GM06990 (cell line): ENCODE results near the gene IFNA16.
"Not testable (repeated sequence)": the region's sequence is repeated elsewhere in the genome, so short reads cannot be mapped to it uniquely, and the experiment has no call there.

Experiments
- DNase-seq: peaks from one replicate; pipeline ENCODE4 v3.0.0-alpha.2; 2011; ENCODE audit not compliant: insufficient read length; ENCODE audit errors: extremely low read depth
- H3K27me3 ChIP-seq: replicated peaks from 2 replicates; pipeline ENCODE4 v1.6.0; 2011; ENCODE audit warnings: low read length; ENCODE audit not compliant: control insufficient read depth, insufficient read depth
- H3K36me3 ChIP-seq: 2 replicates; pipeline ENCODE4 v1.5.1; 2011; ENCODE audit warnings: low read length; ENCODE audit not compliant: control insufficient read depth, insufficient read depth
- H3K4me3 ChIP-seq: replicated peaks from 2 replicates; pipeline ENCODE4 v1.5.1; 2011; ENCODE audit warnings: low read depth, mild to moderate bottlenecking, control low read depth, low read length
- TF ChIP-seq, protein P1 (sequence below): IDR thresholded peaks from 2 replicates; pipeline ENCODE4 v1.5.1; 2011; ENCODE audit warnings: low read length, control low read depth, mild to moderate bottlenecking, inconsistent platforms; ENCODE audit not compliant: insufficient read depth, poor library complexity, severe bottlenecking

Gene IFNA16

DNA sequence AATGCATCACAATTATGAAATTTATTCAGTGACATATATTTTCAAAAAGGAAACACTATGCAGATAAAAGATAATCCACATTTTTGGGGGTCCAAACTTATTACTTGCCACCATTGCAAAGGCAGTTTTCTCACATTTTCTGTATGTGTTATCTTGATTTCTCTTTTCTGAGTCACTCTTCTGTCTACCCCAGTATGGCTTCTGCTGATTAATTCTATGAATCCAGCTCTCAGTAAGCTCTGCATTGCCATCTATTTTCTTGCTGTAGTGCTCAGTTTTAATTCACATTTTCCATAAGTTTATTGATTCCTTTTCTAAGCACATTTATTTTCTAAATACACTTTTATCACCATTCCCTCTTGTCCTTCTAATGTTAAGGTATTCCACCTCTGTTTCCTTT is 11.9 kb downstream of the IFNA16 start:
- Histone ChIP-seq H3K4me3 (no peak overlapping the region), H3K27me3 (no peaks in the 10 kb centered on the region), H3K36me3 (no peaks in the 10 kb centered on the region)
- DNase-seq: no peak
- TF ChIP-seq, protein P1, sequence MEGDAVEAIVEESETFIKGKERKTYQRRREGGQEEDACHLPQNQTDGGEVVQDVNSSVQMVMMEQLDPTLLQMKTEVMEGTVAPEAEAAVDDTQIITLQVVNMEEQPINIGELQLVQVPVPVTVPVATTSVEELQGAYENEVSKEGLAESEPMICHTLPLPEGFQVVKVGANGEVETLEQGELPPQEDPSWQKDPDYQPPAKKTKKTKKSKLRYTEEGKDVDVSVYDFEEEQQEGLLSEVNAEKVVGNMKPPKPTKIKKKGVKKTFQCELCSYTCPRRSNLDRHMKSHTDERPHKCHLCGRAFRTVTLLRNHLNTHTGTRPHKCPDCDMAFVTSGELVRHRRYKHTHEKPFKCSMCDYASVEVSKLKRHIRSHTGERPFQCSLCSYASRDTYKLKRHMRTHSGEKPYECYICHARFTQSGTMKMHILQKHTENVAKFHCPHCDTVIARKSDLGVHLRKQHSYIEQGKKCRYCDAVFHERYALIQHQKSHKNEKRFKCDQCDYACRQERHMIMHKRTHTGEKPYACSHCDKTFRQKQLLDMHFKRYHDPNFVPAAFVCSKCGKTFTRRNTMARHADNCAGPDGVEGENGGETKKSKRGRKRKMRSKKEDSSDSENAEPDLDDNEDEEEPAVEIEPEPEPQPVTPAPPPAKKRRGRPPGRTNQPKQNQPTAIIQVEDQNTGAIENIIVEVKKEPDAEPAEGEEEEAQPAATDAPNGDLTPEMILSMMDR: no peak

DNA sequence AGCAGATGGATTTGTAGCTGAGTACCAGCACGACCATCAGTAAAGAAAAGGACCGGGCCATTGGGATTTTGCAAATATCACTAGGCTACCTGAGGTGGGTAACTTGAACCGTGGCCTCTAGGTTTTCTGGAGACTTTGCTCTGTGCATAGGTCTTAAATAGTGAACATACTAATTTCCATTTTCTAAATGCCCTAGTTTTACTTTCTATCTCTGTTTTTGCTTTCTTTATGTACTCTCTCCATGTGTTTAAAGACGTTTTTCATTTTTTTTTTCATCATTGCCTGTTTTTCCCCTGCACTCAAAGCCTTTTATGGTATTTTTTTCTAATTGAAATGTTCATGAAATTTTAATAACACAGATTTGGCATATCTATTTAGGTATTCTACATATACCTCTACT is 15.0 kb downstream of the IFNA16 start, which contains the start of gene IFNA7:
TSS of gene IFNA7 (minus strand) at position 101 of the 400 bp plus-strand sequence. CDS start at position 61, 40 bp downstream.
- H3K36me3 ChIP-seq, H3K27me3 ChIP-seq, DNase-seq, H3K4me3 ChIP-seq: not testable (repeated sequence)

DNA sequence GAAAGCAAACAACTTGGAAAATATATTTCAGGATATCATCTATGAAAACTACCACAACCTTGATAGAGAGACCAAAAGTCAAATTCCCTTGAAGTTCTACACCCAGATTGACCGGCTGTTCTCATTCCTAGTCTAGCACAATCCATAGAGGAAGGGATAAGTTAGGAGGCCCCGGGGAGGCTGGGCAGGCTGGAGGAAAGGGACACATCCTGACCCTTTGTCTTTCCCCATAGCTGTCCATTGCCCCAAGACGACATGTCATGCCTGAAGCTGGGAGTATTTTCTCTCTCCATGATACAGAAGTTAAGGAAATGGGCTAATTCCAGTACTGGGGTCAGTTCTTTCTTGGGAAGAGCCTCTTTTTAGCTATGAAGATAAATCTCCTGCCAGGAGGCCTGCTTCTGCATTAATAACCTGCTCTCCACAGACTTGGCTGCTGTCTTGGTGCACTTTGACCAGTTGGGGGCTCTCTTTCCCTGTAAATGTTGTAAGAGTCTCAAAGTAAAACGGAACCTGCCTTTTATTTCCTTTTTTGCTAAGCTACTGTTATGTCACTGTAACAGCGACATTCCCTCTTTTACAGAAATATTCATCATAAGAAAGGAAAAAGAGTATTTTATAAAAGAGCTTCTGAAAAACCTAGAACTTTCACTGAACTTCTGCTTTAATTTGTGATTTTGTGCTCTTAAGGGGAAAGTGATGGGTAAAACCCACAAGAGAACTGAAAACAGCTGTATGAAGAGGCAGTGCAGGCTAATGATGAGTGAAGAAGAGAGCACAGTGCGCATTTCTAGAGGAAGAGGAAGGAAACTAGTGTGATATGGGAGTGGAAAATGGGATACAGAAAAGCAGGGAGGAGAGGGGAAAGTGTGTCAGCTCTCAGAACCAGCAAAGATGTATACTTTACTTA is 22.0 kb downstream of the IFNA16 start:
- not testable (repeated sequence) for DNase-seq, H3K4me3 ChIP-seq, H3K27me3 ChIP-seq, H3K36me3 ChIP-seq
- TF ChIP-seq, protein P1: peak; percentile 67

DNA sequence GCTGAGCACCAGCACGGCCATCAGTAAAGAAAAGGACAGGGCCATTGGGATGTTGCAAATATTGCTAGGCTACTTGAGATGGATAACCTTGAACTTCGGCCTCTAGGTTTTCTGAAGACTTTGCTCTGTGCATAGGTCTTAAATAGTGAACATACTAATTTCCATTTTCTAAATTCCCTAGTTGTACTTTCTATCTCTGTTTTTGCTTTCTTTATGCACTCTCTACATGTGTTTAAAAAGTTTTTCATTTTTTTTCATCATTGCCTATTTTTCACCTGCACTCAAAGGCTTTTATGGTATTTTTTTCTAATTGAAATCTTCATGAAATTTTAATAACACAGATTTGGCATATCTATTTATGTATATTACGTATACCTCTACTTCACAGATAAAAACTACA is 29.6 kb downstream of the IFNA16 start, which contains the start of gene IFNA4:
TSS of gene IFNA4 (minus strand) at position 101 of the 400 bp plus-strand sequence. CDS start at position 45, 56 bp downstream.
- DNase-seq, H3K36me3 ChIP-seq, H3K27me3 ChIP-seq, H3K4me3 ChIP-seq: not testable (repeated sequence)

DNA sequence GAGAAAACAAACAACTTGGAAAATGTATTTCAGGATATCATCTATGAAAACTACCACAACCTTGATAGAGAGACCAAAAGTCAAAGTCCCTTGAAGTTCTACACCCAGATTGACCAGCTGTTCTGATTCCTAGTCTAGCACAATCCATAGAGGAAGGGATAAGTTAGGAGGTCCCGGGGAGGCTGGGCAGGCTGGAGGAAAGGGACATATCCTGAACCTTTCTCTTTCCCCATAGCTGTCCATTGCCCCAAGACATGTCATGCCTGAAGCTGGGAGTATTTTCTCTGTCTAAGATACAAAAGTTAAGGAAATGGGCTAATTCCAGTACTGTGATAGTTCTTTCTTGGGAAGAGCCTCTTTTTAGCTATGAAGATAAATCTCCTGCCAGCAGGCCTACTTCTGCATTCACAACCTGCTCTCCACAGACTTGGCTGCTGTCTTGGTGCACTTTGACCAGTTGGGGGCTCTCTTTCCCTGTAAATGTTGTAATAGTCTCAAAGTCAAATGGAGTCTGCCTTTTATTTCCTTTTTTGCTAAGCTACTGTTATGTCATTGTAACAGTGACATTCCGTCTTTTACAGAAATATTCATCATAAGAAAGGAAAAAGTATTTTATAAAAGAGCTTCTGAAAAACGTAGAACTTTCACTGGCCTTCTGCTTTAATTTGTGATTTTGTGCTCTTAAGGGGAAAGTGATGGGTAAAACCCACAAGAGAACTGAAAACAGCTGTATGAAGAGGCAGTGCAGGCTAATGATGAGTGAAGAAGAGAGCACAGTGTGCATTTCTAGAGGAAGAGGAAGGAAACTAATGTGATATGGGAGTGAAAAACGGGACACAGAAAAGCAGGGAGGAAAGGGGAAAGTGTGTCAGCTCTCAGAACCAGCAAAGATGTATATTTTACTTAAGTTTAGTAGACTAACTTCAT is 34.0 kb downstream of the IFNA16 start:
- not testable (repeated sequence) for H3K27me3 ChIP-seq, H3K36me3 ChIP-seq, DNase-seq, H3K4me3 ChIP-seq
- TF ChIP-seq, protein P1: peak; percentile 68

DNA sequence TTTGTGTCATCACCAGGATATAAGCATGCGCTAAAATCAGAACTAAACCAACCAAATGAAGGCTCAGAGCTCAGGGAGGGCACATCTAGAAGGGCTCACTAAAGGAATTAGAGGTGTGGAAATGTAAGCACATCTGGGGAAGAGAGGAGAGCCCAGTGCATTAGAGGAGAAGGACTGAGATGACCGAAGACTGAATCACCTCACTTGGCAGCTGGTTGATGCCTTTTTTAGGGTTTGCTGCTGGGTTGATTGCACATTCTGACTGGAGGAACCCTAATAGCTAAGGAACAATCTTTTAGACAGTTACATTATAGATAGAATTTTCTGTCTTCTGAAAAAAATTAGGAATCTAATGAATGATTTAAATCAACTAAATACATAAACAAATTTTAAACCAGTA is 42.4 kb downstream of the IFNA16 start:
- no peak for DNase-seq
- TF ChIP-seq, protein P1: no peak
- no peak overlapping the region for H3K4me3 ChIP-seq
- no peaks in the 10 kb centered on the region for H3K36me3 ChIP-seq
- H3K27me3 ChIP-seq: 0 out of 2 replicates have a peak, but pooled peaks cover 1% of the 10 kb centered on the region
